HG03095 (cell line): Measurements from ENCODE around the gene ZNRF4.

Source experiments
- ATAC-seq: cut with Tn5 transposase; IDR thresholded peaks from one replicate; pipeline ENCODE4 v1.9.1; 2021; ENCODE audit warnings: moderate library complexity; ENCODE audit not compliant: unreplicated experiment

Gene ZNRF4

DNA sequence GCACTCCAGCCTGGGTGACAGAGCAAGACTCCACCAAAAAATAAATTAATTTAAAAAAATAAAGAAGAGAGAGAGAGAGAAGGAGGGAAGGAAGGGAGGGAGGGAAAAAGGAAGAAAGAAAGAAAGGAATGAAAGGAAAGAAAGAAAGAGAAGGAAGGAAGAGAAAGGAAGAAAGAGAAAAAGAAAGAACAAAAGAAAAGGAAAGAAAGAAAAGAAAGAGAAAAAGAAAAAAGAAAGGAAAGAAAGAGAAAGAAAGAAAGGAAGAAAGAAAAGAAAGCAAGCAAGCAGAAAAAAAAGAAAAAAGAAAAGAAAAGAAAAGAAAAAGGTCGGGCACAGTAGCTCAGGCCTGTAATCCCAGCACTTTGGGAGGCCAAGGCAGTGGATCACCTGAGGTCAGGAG, 14.9 kb upstream of the ZNRF4 start:
- ATAC-seq, result no peak

DNA sequence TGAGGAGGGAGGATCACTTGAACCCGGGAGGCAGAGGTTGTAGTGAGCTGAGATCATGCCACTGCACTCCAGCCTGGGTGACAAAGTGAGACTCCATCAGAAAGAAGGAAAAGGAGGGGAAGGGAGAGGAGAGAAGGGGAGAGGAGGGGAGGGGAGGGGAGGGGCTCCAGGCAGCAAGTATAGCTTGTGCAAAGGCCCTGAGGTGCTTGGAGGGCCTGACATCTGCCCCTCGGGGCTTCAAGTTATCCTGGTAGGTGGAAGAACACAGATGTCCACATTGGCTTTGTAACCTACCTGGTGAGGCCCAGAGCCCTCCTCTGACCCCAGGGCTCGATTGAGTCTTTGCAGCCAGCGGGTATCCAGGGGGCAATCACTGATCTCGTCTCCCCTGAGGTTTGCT, 11.5 kb upstream of the ZNRF4 start:
- ATAC-seq, result no peak

DNA sequence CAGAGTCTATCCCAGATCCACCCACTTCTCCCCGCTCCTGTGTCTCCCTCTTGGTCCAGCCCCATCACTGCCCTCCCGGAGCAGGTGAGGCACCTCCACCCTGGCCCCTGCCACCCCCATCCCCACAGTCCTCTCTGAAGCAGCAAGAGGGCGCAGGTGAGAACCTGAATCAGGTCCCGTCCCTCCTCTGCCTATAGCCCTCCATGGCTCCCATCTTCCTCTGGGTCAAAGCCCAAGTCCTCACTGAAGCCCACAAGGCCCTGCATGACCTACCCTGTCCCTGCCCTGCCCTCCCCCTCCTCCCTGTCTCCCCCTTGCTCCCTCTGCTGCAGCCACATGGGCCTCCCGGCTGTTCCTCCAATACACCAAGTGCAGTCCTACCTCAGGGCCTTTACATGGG, 10.8 kb upstream of the ZNRF4 start:
- ATAC-seq, result no peak

DNA sequence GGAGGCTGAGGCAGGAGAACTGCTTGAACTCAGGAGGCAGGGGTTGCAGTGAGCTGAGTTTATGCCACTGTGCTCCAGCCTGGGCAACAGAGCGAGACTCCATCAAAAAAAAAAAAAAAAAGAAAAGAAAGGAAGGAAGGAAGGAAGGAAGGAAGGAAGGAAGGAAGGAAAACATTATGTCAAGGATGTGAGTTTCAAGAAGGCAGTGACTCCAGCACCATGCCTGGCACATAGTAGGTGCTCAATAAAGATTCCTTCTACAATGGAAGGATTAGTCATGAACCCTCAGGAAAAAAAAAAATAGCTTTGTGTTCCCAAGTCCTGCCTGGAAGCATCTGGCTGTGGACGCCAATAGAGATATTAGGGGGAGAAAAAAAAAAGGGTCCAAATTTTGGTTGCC, 10.1 kb upstream of the ZNRF4 start:
- ATAC-seq, result no peak

DNA sequence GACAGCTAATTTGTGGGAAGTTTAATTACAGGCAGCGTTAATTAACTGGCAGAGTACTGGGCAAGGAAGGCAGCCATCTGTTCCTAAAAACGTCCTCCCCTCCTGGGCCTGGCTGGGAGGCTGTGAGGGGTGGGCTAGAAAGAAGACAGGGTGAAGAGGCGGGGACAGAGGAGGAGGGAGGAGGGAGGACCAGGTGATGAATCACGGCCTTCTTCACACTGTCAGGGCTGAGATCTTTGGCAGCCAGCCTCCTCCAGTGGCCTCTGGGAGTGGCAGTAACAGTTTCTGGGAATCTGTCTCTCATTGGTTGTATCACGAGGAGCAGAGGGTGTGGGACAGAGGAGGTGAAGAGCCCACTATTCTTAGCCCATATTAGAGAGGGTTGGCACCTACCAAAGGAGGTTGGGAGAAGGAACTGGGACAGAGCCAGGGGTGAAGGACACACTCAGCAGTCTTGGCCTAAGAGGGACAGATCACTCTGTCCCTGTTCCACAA, 9.6 kb upstream of the ZNRF4 start:
- no peak for ATAC-seq

DNA sequence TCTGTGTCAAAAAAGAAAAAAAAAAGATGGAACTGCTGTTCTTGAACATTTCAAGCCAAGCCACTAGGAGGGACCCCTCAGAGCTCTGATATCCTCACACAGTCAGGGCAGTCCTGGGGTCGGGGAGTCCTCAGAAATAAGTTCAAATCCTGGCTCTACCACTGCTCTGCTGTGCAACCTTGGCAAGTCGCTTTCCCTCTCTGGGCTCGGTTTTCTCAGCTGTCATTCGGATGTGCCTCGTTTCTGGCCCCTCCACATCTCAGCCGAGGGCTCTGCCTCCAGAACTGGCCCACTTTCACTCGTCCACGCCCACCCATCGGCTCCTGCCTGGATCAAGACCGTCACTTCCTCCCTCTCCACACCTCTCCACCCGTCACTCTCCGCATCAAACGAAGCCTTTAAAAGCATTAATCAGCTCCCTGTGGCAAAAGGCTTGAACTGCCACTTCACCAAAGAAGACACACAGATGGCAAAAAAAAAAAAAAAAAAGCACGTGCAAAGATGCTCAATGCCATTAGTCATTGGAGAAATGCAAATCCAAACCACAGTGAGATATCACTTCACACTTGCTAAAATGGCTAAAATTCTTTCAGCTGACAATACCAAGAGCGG, 7.4 kb upstream of the ZNRF4 start:
- no peak for ATAC-seq

DNA sequence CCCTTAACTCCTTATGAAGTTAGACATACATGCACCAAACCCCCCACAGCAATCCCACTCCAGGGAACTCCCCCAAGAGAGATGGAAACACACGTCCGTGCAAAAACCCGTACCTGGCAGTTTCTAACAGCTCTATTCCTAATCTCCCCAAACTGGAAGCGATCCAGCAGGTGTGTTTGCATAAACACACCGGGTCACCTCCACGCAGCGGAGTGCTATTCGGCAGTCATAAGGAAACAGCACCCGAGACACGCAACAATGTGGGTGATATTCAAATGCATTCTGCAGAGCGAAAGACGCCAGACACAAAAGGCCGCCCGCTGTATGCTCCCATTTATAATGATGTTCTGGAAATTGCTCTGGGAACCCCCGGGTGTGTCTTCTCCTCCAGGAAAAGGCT, 6.8 kb upstream of the ZNRF4 start:
- ATAC-seq, result no peak

DNA sequence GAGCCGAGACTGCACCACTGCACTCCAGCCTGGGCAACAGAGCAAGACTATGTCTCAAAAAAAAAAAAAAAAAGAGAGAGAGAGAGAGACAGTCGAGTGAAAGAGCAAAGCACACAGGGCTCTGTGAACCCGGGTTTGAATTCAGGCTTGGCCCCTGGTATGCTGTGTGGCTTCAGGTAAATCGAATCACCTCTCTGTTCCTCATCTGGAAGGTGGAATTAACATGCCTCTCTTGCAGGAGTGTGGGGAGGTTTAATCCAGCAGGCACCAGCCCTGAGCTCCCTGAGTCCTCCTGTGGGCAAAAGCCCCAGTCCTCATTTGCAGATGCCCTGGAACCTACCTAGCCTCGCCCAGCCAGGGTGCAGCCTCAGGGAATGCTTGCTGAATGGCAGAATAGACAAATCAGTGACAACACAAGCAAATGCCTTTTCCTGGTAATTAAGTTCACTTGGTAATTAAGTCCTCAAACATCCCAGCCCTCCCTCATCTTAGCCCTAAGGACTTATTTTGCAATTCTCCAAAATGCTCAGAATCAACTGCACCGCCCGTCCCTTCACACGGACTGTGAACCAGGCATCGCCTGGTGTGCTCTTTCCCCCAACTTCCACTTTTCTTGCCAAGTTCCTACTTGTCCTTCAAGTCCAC, 4.6 kb upstream of the ZNRF4 start:
- ATAC-seq, result no peak

DNA sequence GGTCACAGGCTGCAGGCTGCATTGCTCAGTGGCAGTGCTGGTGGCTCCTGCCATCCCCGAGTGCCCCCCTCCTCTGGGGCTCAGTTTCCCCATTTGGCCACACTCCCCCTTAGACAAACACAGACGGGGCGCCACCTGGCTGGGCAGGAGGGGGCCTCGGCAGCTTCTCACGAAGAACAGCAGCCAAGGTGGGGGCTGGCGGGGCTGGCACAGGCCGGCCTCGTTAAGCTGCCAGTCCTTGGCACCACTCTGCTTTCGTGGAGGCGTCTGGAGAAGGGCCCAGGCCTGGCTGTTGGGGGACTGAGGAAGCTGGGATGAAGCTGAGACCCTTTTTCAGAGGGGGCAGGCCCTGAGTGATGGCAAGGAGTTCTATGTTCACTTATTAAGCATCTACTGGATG, 3.7 kb upstream of the ZNRF4 start:
- no peak for ATAC-seq

DNA sequence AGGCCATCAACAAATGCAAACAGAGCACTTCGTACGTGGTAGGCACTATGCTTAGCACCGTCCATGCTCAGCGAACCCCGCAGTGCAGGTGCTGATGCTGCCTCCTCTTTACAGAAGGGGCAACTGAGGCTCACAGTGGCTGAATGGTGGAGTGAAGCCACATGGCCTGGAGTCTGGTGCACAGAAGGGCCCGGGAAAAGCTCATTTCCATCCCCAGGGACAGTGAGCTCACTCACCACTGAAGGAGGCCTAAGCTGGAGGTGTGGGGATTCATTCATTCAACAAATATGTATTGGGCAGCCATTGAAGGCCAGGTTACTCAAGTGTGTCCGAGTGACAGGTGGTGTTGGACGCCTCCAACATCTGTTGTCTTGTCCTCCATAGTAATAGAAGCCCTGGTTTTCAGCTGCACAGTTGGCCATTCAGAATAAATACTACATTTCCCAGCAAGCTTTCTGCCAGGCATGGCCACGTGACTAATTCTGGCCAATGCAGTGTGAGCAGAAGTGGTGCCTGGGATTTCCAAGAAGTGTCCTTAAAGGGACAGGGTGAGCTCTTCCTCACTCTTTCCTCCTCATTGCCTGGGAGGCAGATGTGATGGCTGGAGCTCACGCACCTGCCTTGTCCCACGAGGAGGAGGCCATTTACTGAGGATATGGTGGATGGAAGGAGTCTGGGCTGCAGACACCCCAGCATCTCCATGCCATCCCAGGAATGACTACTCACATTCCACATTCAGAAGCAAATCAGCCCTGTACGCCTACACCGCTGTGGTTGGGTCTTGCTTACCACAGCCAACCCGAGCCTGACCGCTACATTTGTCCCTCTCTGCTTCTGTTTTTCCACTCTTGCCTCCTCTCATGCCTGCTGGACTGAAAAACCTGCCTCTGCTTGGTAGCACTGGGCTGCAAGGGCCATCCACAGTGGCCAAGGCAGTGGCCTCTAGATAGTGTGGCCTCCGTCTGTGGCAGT, 2.3 kb upstream of the ZNRF4 start:
- ATAC-seq, result no peak

DNA sequence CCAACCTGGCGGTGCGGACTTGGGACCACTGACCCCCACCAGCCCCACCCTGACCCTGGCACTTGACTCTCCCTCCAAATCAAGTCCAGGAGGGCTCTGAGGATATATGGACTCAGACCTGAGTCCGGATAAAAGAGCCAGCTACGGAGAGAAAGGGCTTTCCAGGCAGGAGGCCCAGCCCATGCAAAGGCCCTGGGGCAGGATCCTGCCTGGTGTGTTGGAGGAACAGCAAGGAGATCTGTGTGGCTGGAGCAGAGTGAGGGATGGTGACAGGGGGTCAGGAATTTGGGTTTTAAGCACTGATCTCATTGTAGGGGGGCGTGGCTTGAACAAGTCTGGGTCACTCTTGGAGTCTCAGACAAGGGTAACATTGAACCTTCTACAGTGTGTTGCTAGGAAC, 474 bp upstream of the ZNRF4 start:
- no peak for ATAC-seq

DNA sequence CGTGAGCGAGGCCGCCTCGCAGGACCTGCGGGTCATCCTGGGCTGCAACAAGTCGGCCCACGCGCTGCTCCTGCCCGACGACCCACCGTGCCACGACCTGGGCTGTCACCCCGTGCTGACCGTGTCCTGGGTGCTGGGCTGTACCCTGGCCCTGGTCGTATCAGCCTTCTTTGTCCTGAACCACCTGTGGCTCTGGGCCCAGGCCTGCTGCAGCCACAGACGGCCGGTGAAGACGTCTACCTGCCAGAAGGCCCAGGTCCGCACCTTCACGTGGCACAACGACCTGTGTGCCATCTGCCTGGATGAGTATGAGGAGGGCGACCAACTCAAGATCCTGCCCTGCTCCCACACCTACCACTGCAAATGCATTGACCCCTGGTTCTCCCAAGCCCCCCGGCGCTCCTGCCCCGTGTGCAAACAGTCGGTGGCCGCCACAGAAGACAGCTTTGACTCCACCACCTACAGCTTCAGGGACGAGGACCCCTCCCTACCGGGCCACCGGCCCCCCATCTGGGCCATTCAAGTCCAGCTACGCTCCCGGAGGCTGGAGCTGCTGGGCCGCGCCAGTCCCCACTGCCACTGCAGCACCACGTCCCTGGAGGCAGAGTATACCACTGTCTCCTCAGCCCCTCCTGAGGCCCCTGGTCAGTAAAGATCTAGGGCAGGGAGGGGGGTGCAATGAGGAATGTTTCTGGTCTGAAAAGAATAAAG, 1.1 kb downstream of the ZNRF4 start:
- no peak for ATAC-seq

DNA sequence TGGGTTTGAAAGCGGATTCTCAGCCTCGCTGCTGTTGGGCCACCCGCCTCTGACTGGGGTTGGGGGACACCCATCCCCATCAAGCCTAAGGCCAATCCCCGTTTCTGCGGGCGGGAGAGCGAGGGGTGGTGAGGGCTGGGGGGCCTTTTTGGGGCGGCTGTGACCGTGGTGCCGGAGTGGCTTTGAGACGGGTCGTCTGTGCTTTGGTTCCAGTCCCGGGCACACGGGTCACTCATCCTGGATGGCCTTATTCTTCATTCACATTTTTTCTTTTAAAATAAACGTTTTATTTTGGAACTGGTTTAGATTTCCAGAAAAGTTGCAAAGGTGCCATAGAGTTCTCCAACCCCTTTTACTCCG, 1.6 kb downstream of the ZNRF4 start:
- ATAC-seq, result no peak

DNA sequence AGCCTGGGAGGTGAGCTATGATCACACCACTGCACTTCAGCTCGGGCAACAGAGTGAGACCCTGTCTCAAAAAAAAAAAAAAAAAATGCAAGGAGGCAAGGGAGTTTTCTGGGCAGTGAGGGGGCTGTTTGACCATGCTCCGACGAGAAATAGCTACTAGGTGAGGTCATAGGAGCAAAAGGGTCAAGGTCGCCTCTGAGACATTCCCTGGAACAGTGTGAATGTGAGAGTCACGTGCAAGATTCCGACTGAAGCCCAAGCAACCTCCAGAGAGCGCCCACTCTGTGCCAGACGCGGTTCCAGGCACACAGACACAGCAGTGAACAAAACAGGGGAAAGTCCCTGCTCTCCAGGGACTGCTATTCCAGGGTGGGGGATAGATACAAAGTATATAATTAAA, 2.5 kb downstream of the ZNRF4 start:
- no peak for ATAC-seq

DNA sequence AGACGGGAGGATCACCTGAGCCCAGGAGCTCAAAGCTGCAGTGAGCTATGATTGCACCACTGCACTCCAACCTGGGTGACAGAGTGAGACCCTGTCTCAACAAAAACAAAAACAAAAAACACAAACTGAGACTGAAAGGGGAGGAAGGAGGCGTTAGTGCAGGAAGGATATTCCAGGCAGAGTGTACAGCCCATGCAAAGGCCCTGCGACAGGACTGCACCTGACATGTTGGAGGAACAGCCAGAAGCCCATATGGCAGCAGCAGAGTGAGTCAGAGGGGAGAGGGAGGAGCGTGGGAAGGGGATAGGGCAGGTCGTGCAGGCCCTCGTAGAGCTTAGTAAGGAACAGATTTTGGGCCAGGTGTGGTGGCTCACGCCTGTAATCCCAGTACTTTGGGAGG, 3.2 kb downstream of the ZNRF4 start:
- ATAC-seq, result no peak

DNA sequence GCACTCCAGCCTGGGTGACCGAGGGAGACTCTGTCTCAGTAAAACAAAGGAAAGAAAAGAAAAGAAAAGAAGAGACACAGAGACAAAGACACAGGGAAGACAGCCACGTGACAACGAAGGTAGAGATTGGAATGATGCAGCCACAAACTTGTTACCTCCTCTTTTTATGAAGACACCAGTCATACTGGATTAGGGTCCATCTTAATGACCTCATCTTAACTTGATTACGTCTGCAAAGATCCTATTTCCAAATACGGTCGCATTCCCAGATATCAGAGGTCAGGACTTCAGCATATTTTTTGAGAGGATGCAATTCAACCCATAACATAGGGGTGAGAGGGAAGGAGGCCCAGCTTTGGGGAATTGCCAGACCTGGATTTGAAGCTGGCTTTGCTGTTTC, 4.1 kb downstream of the ZNRF4 start:
- ATAC-seq, result no peak

DNA sequence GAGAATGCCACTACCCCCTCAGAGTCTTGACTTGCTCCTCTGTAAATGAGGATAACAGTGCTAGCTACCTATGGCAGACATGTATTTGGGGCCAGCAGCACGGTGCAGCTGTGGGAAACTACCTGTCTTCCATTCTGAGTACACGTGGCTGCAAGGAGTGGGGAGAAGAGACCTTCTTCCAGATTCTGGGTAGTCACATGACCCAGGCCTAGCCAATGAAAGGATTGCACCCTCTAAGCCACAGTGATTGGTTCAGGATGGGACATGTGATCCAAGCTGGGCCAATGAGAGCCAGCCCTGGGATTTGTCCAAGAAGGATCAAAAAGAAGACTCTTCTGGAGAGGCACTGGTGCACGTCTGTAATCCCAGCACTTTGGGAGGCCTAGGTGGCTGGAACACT, 5.5 kb downstream of the ZNRF4 start:
- ATAC-seq, result no peak

DNA sequence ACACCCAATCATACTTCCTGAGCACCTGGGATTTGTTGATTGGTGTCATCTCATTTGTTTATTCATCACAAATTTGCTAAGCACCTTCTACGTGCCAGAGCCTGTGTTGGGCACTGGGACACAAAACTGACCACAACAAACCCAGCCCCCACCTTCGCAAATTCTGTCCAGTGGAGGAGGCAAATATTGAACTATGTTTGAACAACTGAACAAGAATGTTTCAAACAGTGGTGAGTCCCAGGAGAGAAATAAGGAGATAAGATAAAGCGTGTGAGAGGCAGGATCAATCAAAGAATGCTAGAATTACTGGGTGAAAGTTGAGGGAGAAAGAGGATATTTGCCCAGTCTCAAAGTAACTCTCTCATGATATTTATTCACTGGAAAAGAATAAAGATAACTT, 8.7 kb downstream of the ZNRF4 start:
- ATAC-seq, result no peak

DNA sequence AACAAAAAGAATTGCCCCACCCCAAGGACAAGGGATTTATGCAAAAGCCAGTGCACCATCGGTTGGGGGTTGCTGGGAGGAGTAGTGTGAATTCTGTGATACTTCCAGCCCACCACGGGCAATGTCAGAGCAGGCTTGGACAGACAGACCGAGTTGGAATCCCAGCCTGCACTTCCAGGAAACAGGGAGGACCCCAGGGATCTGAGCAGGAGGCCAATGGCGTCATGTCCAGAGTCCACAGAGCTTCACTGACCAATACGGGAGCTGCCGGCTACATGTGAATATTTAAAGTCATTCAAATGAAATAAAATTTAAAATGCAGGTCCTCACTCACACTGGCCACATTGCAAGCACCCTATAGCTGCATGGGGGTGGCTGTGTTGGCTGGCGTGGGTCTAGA, 10.9 kb downstream of the ZNRF4 start:
- no peak for ATAC-seq

DNA sequence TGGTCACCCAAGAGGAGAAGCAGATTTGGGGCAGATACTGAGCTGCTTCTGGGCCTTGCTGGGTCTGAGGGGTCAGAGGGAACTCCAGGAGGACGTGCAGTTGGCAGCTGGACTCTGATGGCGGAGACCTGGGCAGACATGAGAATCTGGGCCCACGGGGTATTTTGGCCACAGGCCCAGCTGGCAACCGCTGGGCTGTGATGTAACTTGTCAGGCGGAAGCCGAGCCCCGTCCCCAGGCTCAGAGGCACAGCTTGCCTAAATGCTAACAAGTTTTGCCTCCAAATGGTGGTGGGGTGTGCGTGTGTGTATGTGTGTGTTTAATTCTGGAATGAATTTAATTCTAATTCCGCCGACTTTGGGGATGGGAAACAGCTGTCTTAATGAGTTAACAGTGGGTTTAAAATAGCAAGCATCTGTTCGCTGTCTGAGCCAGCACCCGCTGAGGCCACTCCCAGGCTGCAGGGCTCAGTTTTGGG, 11.6 kb downstream of the ZNRF4 start:
- ATAC-seq, result no peak

DNA sequence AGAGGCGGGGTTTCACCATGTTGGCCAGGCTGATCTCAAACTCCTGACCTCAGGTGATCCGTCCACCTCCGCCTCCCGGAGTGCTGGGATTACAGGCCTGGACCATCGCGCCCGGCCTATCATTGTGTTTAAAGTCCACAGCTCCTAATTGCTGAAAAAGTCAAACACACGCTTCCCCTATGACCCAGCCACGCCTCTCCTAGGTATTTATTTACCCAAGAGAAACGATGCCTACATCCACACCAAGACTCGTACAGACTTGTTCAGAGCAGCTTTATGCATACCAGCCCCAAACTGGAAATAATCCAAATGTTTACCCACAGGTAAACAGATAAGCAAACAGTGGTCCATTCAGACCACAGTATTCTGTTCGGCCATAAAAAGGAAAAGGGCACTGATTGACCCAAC, 15.1 kb downstream of the ZNRF4 start:
- no peak for ATAC-seq
